SH-SY5Y (cell line): Measurements from ENCODE around the gene ITPA.

Source experiments
- GATA2 ChIP-seq: IDR thresholded peaks from 2 replicates; pipeline ENCODE4 v1.6.1; 2011; ENCODE audit warnings: mild to moderate bottlenecking, low read depth, low read length
- GATA3 ChIP-seq: IDR thresholded peaks from 2 replicates; pipeline ENCODE4 v1.6.1; 2011; ENCODE audit warnings: low read depth, mild to moderate bottlenecking, low read length, moderate library complexity

- no peak for TF ChIP-seq GATA2
- TF ChIP-seq GATA3, result no peak
These were observed 64.1 kb downstream of the ITPA start for GRCh38 chr20:3273371-3273770.
